Activated CD8-positive, alpha-beta memory T cell treated with anti-CD3 and anti-CD28 coated beads for 4 hours (primary cell): Measurements from ENCODE around the gene SPATA16.
"Not testable (repeated sequence)": the region's sequence is repeated elsewhere in the genome, so short reads cannot be mapped to it uniquely, and the experiment has no call there.

Experiments used
- DNase-seq, 2 donors: peaks; one replicate each; pipeline ENCODE4 v3.0.0-alpha.2; 2020; ENCODE audit warnings: low read depth in 2 of 2

SPATA16 gene

GRCh38 chr3:173004681-173005080 is 136.4 kb downstream of the SPATA16 start:
- no peak for DNase-seq

GRCh38 chr3:173003956-173004355 is 137.1 kb downstream of the SPATA16 start:
- no peak for DNase-seq

- no peak for DNase-seq
Observed at GRCh38 chr3:173003471-173003870, 137.6 kb downstream of the SPATA16 start.

- DNase-seq: no peak
Observed at GRCh38 chr3:173001622-173002021, 139.4 kb downstream of the SPATA16 start.

- no peak for DNase-seq
Observed at GRCh38 chr3:173000553-173000952, 140.5 kb downstream of the SPATA16 start.

- DNase-seq: no peak
Observed at GRCh38 chr3:172993412-172993811, 147.6 kb downstream of the SPATA16 start.

- no peak for DNase-seq
Observed at GRCh38 chr3:172991424-172991996, 149.5 kb downstream of the SPATA16 start.

- no peak for DNase-seq
Observed at GRCh38 chr3:172989373-172989772, 151.7 kb downstream of the SPATA16 start.

- no peak for DNase-seq
Observed at GRCh38 chr3:172987273-172987672, 153.8 kb downstream of the SPATA16 start.

GRCh38 chr3:172984914-172985313 is 156.1 kb downstream of the SPATA16 start:
- no peak for DNase-seq

GRCh38 chr3:172982736-172983364 is 158.2 kb downstream of the SPATA16 start:
- DNase-seq: no peak

- DNase-seq: no peak
Observed at GRCh38 chr3:172981407-172981983, 159.5 kb downstream of the SPATA16 start.

GRCh38 chr3:172980849-172981248 is 160.2 kb downstream of the SPATA16 start:
- DNase-seq: no peak

- DNase-seq: no peak
Observed at GRCh38 chr3:172977696-172978095, 163.3 kb downstream of the SPATA16 start.

GRCh38 chr3:172974969-172975368 is 166.1 kb downstream of the SPATA16 start:
- no peak for DNase-seq

GRCh38 chr3:172973799-172974198 is 167.2 kb downstream of the SPATA16 start:
- no peak for DNase-seq

- DNase-seq: no peak
Observed at GRCh38 chr3:172972717-172973116, 168.3 kb downstream of the SPATA16 start.

- DNase-seq: no peak
Observed at GRCh38 chr3:172972067-172972466, 169.0 kb downstream of the SPATA16 start.

- no peak for DNase-seq
Observed at GRCh38 chr3:172968646-172969045, 172.4 kb downstream of the SPATA16 start.

GRCh38 chr3:172965256-172965655 is 175.8 kb downstream of the SPATA16 start:
- no peak for DNase-seq

- not testable (repeated sequence) for DNase-seq
Observed at GRCh38 chr3:172960626-172961182, 180.3 kb downstream of the SPATA16 start.

- DNase-seq: no peak
Observed at GRCh38 chr3:172958565-172958964, 182.5 kb downstream of the SPATA16 start.

GRCh38 chr3:172953571-172953970 is 187.5 kb downstream of the SPATA16 start:
- no peak for DNase-seq
